GM23338 (cell line): ENCODE measurements around the gene MRPS12. TPM values are rescaled to one million over a fixed set of nuclear protein-coding genes. Genes with fewer than 3 reads are reported as not detected.

ENCODE experiments used
- ATAC-seq: fragments of 200-7000 bp; cut with Tn5 transposase; 3 replicates; pipeline ENCODE4 v1.9.1; 2020
- DNase-seq: peaks from one replicate; pipeline ENCODE4 v3.0.0-alpha.2; 2015; ENCODE audit warnings: low spot score
- H2AFZ ChIP-seq: fragments of 200-600 bp; sonication (generic); 2 replicates; pipeline ENCODE4 v1.8.0; 2016; ENCODE audit warnings: antibody characterized with exemption, mild to moderate bottlenecking, moderate library complexity
- H3F3A ChIP-seq: fragments of 200-600 bp; sonication (generic); replicated peaks from 2 replicates; pipeline ENCODE4 v1.8.0; 2017; ENCODE audit warnings: antibody characterized with exemption, mixed run types, low read depth
- H3K27ac ChIP-seq: fragments of 200-600 bp; sonication (generic); 2 replicates; pipeline ENCODE4 v1.6.1; 2016; ENCODE audit warnings: low read depth
- H3K27me3 ChIP-seq: fragments of 200-600 bp; sonication (generic); 2 replicates; pipeline ENCODE4 v1.8.0; 2016; ENCODE audit warnings: mild to moderate bottlenecking, mixed run types, moderate library complexity; ENCODE audit not compliant: insufficient read depth
- H3K36me3 ChIP-seq: fragments of 200-600 bp; sonication (generic); 2 replicates; pipeline ENCODE4 v1.8.0; 2016; ENCODE audit warnings: mild to moderate bottlenecking; ENCODE audit not compliant: insufficient read depth
- H3K4me1 ChIP-seq: fragments of 200-600 bp; sonication (generic); 2 replicates; pipeline ENCODE4 v1.8.0; 2016; ENCODE audit warnings: mild to moderate bottlenecking, moderate library complexity; ENCODE audit not compliant: insufficient read depth
- H3K4me2 ChIP-seq: fragments of 200-600 bp; sonication (generic); 2 replicates; pipeline ENCODE4 v1.7.1; 2017; ENCODE audit warnings: mixed run types
- H3K4me3 ChIP-seq: fragments of 200-600 bp; sonication (generic); 2 replicates; pipeline ENCODE4 v1.6.1; 2016; ENCODE audit warnings: mixed run types
- H3K79me2 ChIP-seq: fragments of 200-600 bp; sonication (generic); replicated peaks from 2 replicates; pipeline ENCODE4 v1.8.0; 2017; ENCODE audit warnings: mild to moderate bottlenecking; ENCODE audit not compliant: insufficient read depth
- H3K9me2 ChIP-seq: fragments of 200-600 bp; sonication (generic); 2 replicates; pipeline ENCODE4 v1.8.0; 2017; ENCODE audit not compliant: insufficient read depth
- H4K20me1 ChIP-seq: fragments of 200-600 bp; sonication (generic); replicated peaks from 2 replicates; pipeline ENCODE4 v1.8.0; 2017; ENCODE audit warnings: mild to moderate bottlenecking; ENCODE audit not compliant: insufficient read depth
- H3K27ac Mint-ChIP-seq: 2 replicates; pipeline ENCODE4 v1.8.0; 2020; ENCODE audit warnings: inconsistent platforms, mild to moderate bottlenecking, moderate library complexity, mixed read lengths
- H3K27me3 Mint-ChIP-seq: 3 replicates; pipeline ENCODE4 v1.8.0; 2022; ENCODE audit warnings: low read depth, mild to moderate bottlenecking, moderate library complexity, mixed read lengths, inconsistent platforms; ENCODE audit not compliant: insufficient read depth, poor library complexity
- H3K36me3 Mint-ChIP-seq: 3 replicates; pipeline ENCODE4 v1.8.0; 2021; ENCODE audit warnings: low read depth, mild to moderate bottlenecking, inconsistent platforms, moderate library complexity, mixed read lengths
- H3K4me1 Mint-ChIP-seq: 3 replicates; pipeline ENCODE4 v1.8.0; 2020; ENCODE audit warnings: mild to moderate bottlenecking, inconsistent platforms, mixed read lengths
- H3K4me3 Mint-ChIP-seq: 3 replicates; pipeline ENCODE4 v1.8.0; 2021; ENCODE audit warnings: moderate library complexity, mild to moderate bottlenecking, inconsistent platforms, mixed read lengths
- H3K9me3 Mint-ChIP-seq: 3 replicates; pipeline ENCODE4 v1.8.0; 2020; ENCODE audit warnings: moderate library complexity, mild to moderate bottlenecking, inconsistent platforms, mixed read lengths
- CREB1 ChIP-seq: fragments of 250-450 bp; sonication (Bioruptor Pico); IDR thresholded peaks from 2 replicates; pipeline ENCODE4 v1.5.0; 2020; ENCODE audit warnings: low read depth, mild to moderate bottlenecking, moderate library complexity
- CTCF ChIP-seq, 2 experiments: fragments of 200-600 bp in 1 of 2; sonication (generic) in 1 of 2; conservative IDR thresholded peaks; 2 replicates each; pipeline versions ENCODE4 v1.5.1 to v1.6.1; 2016 to 2017; ENCODE audit warnings: antibody characterized with exemption in 2 of 2, low read depth in 2 of 2, mild to moderate bottlenecking in 2 of 2, moderate library complexity in 1 of 2
- ETS1 ChIP-seq: IDR thresholded peaks from 2 replicates; pipeline ENCODE4 v1.6.1; 2016; ENCODE audit warnings: antibody characterized with exemption
- EZH2 ChIP-seq: fragments of 200-600 bp; sonication (generic); IDR thresholded peaks from one replicate; pipeline ENCODE4 v1.8.0; 2017; ENCODE audit warnings: antibody characterized with exemption, mild to moderate bottlenecking, low read depth; ENCODE audit not compliant: unreplicated experiment
- EZH2phosphoT487 ChIP-seq: fragments of 200-600 bp; sonication (generic); IDR thresholded peaks from one replicate; pipeline ENCODE4 v1.8.1; 2018; ENCODE audit warnings: antibody characterized with exemption; ENCODE audit not compliant: unreplicated experiment
- JUNB ChIP-seq: IDR thresholded peaks from one replicate; pipeline ENCODE4 v1.6.1; 2016; ENCODE audit warnings: antibody characterized with exemption; ENCODE audit not compliant: unreplicated experiment
- NANOG ChIP-seq: IDR thresholded peaks from 2 replicates; pipeline ENCODE4 v1.6.1; 2016; ENCODE audit warnings: antibody characterized with exemption, borderline replicate concordance
- POLR2AphosphoS5 ChIP-seq: IDR thresholded peaks from 2 replicates; pipeline ENCODE4 v1.6.1; 2016; ENCODE audit warnings: antibody characterized with exemption, low read depth
- REST ChIP-seq: IDR thresholded peaks from one replicate; pipeline ENCODE4 v1.6.1; 2018; ENCODE audit warnings: antibody characterized with exemption; ENCODE audit not compliant: unreplicated experiment
- STAT1 ChIP-seq: IDR thresholded peaks from one replicate; pipeline ENCODE4 v1.6.1; 2016; ENCODE audit warnings: antibody characterized with exemption; ENCODE audit not compliant: unreplicated experiment
- ZNF114 ChIP-seq: fragments of 250-450 bp; sonication (Bioruptor Pico); IDR thresholded peaks from 2 replicates; pipeline ENCODE4 v1.5.0; 2020; ENCODE audit warnings: mild to moderate bottlenecking, moderate library complexity
- ZNF331 ChIP-seq: fragments of 250-450 bp; sonication (Bioruptor Pico); IDR thresholded peaks from 2 replicates; pipeline ENCODE4 v1.5.0; 2020; ENCODE audit warnings: low read depth, mild to moderate bottlenecking, moderate library complexity
- ZNF462 ChIP-seq: fragments of 250-450 bp; sonication (Bioruptor Pico); IDR thresholded peaks from 2 replicates; pipeline ENCODE4 v1.5.0; 2020; ENCODE audit warnings: mild to moderate bottlenecking, moderate library complexity
- polyA plus RNA-seq: library from polyadenylated mRNA; unstranded; fragments of >200 nt; fragmentation: Nextera tagmentation; extraction: Ambion mirVana; gene quantifications from 2 replicates; pipeline ENCODE4 v1.2.1, GENCODE V29; 2016
- total RNA-seq: library from RNA; depleted of rRNA; stranded (reverse); fragments of >200 nt; shearing (Covaris generic); gene quantifications from 2 replicates; pipeline ENCODE4 v1.2.3, GENCODE V29; 2014

MRPS12 gene
- total and polyA plus RNA-seq, 2 experiments from 2014 or later, result 74.1 to 86.3 TPM

GRCh38 chr19:38945562-38946228 is 15.0 kb downstream of the MRPS12 start:
- H3K27me3 Mint-ChIP-seq, result peaks cover 17% of the 10 kb centered on the region
- no peak overlapping the region for H3K4me2 ChIP-seq
- no peaks in the 10 kb centered on the region for H3K9me2 ChIP-seq
- DNase-seq, result peak; percentile 19
- H3K36me3 Mint-ChIP-seq, result peaks cover 7% of the 10 kb centered on the region
- no peak overlapping the region for H3K27ac Mint-ChIP-seq
- H3F3A ChIP-seq, result no peaks in the 10 kb centered on the region
- no peak for ATAC-seq
- H3K4me1 ChIP-seq, result no peaks in the 10 kb centered on the region
- H2AFZ ChIP-seq, result no peak overlapping the region
- H4K20me1 ChIP-seq, result no peaks in the 10 kb centered on the region; the same call in 1 of the 2 replicates
- no peak overlapping the region for H3K4me3 Mint-ChIP-seq
- H3K4me3 ChIP-seq, result no peak overlapping the region
- H3K27me3 ChIP-seq, result no peaks in the 10 kb centered on the region
- H3K79me2 ChIP-seq, result no peaks in the 10 kb centered on the region
- peaks cover 4% of the 10 kb centered on the region; the same call in 2 of the 3 replicates for H3K9me3 Mint-ChIP-seq
- H3K27ac ChIP-seq, result no peak overlapping the region
- no peaks in the 10 kb centered on the region; the same call in 2 of the 3 replicates for H3K4me1 Mint-ChIP-seq
- TF ChIP-seq JUNB, result no peak
- TF ChIP-seq CTCF (conservative IDR thresholded peaks at IDR 0.05; ENCODE audit: low read depth in 2 of 2), result no peak
- TF ChIP-seq ZNF114 (CRISPR knock-in tag), result no peak
- TF ChIP-seq ETS1, result no peak
- no peak for TF ChIP-seq STAT1
- no peak for TF ChIP-seq ZNF331 (CRISPR knock-in tag)
- no peak for TF ChIP-seq EZH2phosphoT487
- no peak for TF ChIP-seq ZNF462
- no peak for TF ChIP-seq CREB1
- no peak for TF ChIP-seq REST
- no peak for TF ChIP-seq EZH2
- no peak for TF ChIP-seq POLR2AphosphoS5
- no peak for TF ChIP-seq NANOG
- H3K36me3 ChIP-seq, result no peaks in the 10 kb centered on the region
